Neural cell (in vitro differentiated cells): ENCODE measurements around the gene ASCC2. TPM values are rescaled to one million over a fixed set of nuclear protein-coding genes. Genes with fewer than 3 reads are reported as not detected.

Experiments used
- H2AFZ ChIP-seq: fragments of 200-600, 300-800 bp; sonication (generic), shearing (Covaris generic); 2 replicates; pipeline ENCODE4 v1.6.0; 2014; ENCODE audit warnings: low read depth, mild to moderate bottlenecking, antibody characterized with exemption, low read length, moderate library complexity
- H3F3A ChIP-seq: fragments of 200-600 bp; shearing (Covaris generic); 2 replicates; pipeline ENCODE4 v1.6.1; 2016; ENCODE audit warnings: mild to moderate bottlenecking, moderate library complexity, mixed read lengths, antibody characterized with exemption, low read length; ENCODE audit not compliant: insufficient read depth, poor library complexity, severe bottlenecking
- H3K27ac ChIP-seq: fragments of 200-600, 300-800 bp; sonication (generic), shearing (Covaris generic); 2 replicates; pipeline ENCODE4 v1.5.1; 2014; ENCODE audit warnings: mild to moderate bottlenecking, low read length, moderate library complexity
- H3K27me3 ChIP-seq: fragments of 300-800, 200-600 bp; sonication (generic), shearing (Covaris generic); 2 replicates; pipeline ENCODE4 v1.6.0; 2014; ENCODE audit warnings: mild to moderate bottlenecking, low read depth, low read length, moderate library complexity; ENCODE audit not compliant: insufficient read depth
- H3K36me3 ChIP-seq: fragments of 300-800, 200-600 bp; sonication (generic), shearing (Covaris generic); 2 replicates; pipeline ENCODE4 v1.5.1; 2014; ENCODE audit warnings: mild to moderate bottlenecking, antibody characterized with exemption, low read length, moderate library complexity; ENCODE audit not compliant: insufficient read depth
- H3K4me2 ChIP-seq: fragments of 300-800, 200-600 bp; sonication (generic), shearing (Covaris generic); 2 replicates; pipeline ENCODE4 v1.6.0; 2014; ENCODE audit warnings: mild to moderate bottlenecking, low read length
- H3K4me3 ChIP-seq: fragments of 300-800, 200-600 bp; sonication (generic), shearing (Covaris generic); 2 replicates; pipeline ENCODE4 v1.5.1; 2014; ENCODE audit warnings: mild to moderate bottlenecking, low read length, moderate library complexity
- H3K79me2 ChIP-seq: fragments of 200-600 bp; shearing (Covaris generic); replicated peaks from 2 replicates; pipeline ENCODE4 v1.6.0; 2014; ENCODE audit warnings: mild to moderate bottlenecking, low read length, moderate library complexity; ENCODE audit not compliant: insufficient read depth
- H3K9ac ChIP-seq: fragments of 300-800, 200-600 bp; sonication (generic), shearing (Covaris generic); 2 replicates; pipeline ENCODE4 v1.6.1; 2016; ENCODE audit warnings: mild to moderate bottlenecking, low read length, mixed read lengths
- H3K9me2 ChIP-seq: fragments of 200-600 bp; shearing (Covaris generic); 2 replicates; pipeline ENCODE4 v1.6.1; 2016; ENCODE audit warnings: mild to moderate bottlenecking, low read length, mixed read lengths; ENCODE audit not compliant: insufficient read depth
- H3K9me3 ChIP-seq: fragments of 200-600, 300-800 bp; sonication (generic), shearing (Covaris generic); 2 replicates; pipeline ENCODE4 v1.6.1; 2016; ENCODE audit warnings: mild to moderate bottlenecking, mixed run types, low read length, moderate library complexity, mixed read lengths
- H4K20me1 ChIP-seq: fragments of 200-600 bp; shearing (Covaris generic); 2 replicates; pipeline ENCODE4 v1.6.1; 2016; ENCODE audit warnings: mild to moderate bottlenecking, mixed run types; ENCODE audit not compliant: insufficient read depth
- EP300 ChIP-seq: fragments of 450-650 bp; conservative IDR thresholded peaks from 2 replicates; pipeline ENCODE4 v1.6.1; 2014; ENCODE audit warnings: antibody characterized with exemption, mild to moderate bottlenecking, moderate library complexity; ENCODE audit not compliant: poor library complexity, severe bottlenecking
- EZH2 ChIP-seq: fragments of 200-600, 300-800 bp; shearing (Covaris generic), sonication (generic); IDR thresholded peaks from 2 replicates; pipeline ENCODE4 v1.6.1; 2014; ENCODE audit warnings: antibody characterized with exemption, low read length, borderline replicate concordance, mild to moderate bottlenecking; ENCODE audit not compliant: insufficient read depth, poor library complexity, severe bottlenecking
- MXI1 ChIP-seq: fragments of 450-650 bp; conservative IDR thresholded peaks from 2 replicates; pipeline ENCODE4 v1.6.1; 2014; ENCODE audit warnings: antibody characterized with exemption, mild to moderate bottlenecking; ENCODE audit not compliant: poor library complexity, severe bottlenecking
- POLR2AphosphoS5 ChIP-seq: IDR thresholded peaks from 2 replicates; pipeline ENCODE4 v1.6.1; 2012
- RAD21 ChIP-seq: fragments of 450-650 bp; conservative IDR thresholded peaks from 2 replicates; pipeline ENCODE4 v1.6.1; 2014; ENCODE audit warnings: antibody characterized with exemption, mild to moderate bottlenecking, moderate library complexity
- SMC3 ChIP-seq: fragments of 450-650 bp; conservative IDR thresholded peaks from 2 replicates; pipeline ENCODE4 v1.6.1; 2014; ENCODE audit warnings: antibody characterized with exemption, mild to moderate bottlenecking, moderate library complexity; ENCODE audit not compliant: poor library complexity
- TAF1 ChIP-seq: IDR thresholded peaks from 2 replicates; pipeline ENCODE4 v1.6.1; 2012; ENCODE audit warnings: low read depth
- polyA plus RNA-seq: library from polyadenylated mRNA; depleted of rRNA; stranded (reverse); fragments of >200 nt; gene quantifications from 2 replicates; pipeline ENCODE4 v1.2.3, GENCODE V29; 2014
- TF ChIP-seq, protein P1 (sequence below): fragments of 450-650 bp; IDR thresholded peaks from 2 replicates; pipeline ENCODE4 v1.5.1; 2014; ENCODE audit warnings: antibody characterized with exemption, mild to moderate bottlenecking, moderate library complexity; ENCODE audit not compliant: poor library complexity, severe bottlenecking
- TF ChIP-seq, protein P2 (sequence below): IDR thresholded peaks from 2 replicates; pipeline ENCODE4 v1.6.1; 2012; ENCODE audit warnings: borderline replicate concordance

The ASCC2 gene
- polyA plus RNA-seq, 1 donor from 2014 or later = 26.2 TPM

DNA sequence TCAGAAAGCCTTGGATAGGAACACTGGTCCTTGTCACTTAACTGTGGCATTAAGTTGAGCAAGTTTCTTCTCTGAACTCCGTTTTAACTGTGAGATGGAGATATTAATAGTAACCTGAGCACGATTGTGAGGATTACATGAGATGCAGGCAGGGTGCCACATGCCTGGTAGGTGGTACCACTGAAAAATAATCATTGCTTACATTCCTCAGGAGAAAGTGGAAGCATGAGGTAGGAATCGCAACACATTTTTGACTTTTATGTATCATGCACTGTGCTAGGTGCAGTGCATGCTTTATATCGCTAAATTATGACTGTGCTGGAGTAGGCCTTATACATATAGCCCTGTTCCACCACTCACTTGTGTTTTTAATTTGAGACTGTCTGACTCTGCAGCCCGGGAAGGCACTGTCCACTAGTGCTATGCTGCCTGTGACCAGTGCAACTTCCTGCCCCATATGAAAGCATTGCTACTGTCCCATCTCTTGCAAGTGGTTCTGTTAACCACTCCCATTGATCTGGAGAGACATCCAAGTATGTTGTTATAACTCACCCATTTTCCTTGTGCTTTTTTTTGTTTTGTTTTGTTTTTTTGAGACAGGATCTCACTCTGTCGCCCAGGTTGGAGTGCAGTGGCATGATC is 69.9 kb downstream of the ASCC2 start:
- Histone ChIP-seq H3K4me3 (peak overlapping the region; percentile 88), H4K20me1 (no peaks in the 10 kb centered on the region), H3K79me2 (peaks cover 16% of the 10 kb centered on the region), H3K9me2 (no peaks in the 10 kb centered on the region), H2AFZ (no peak overlapping the region), H3K36me3 (no peaks in the 10 kb centered on the region), H3F3A (no peaks in the 10 kb centered on the region), H3K9me3 (no peaks in the 10 kb centered on the region), H3K4me2 (peak overlapping the region; percentile 95), H3K9ac (peak overlapping the region; percentile 89), H3K27ac (peak overlapping the region; percentile 81), H3K27me3 (no peaks in the 10 kb centered on the region)
- TF ChIP-seq EZH2 = no peak
- TF ChIP-seq TAF1 = no peak
- TF ChIP-seq MXI1 = no peak

DNA sequence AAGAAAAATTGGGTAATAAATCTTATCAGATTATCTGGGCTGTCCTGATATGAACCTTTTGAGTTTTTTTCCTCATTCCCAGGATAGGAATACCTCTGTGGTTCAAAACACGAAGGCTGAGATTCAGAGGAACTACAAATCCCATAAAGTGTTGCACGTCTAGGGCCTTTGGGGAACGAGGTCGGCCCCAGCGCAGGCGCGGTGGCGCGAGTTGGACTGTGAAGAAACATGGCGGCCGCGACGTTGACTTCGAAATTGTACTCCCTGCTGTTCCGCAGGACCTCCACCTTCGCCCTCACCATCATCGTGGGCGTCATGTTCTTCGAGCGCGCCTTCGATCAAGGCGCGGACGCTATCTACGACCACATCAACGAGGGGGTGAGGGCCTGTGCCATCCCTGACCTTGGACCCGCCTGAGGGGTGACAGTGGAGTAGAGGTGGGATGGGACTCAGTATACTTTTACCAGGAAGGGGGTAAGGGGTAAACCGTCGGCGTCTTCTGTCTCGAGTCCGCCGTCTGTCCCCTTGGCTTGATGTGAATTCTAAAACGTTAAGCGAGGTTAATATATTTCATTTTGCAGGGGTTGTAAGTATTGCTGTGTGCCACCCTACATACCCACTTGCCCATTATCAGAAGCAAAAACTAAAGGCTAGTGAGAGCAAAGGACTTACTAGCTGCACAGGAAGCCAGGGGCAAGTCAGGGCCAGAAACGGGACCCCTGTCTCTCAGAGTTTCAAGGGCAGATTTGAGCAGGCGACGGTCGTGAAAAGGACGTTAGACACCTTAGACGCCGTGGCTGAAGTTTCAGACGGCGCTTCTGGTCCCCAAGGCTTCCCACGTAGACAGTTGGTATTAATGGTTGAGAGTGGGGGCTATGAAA is 70.7 kb downstream of the ASCC2 start, which contains the start of gene UQCR10:
UQCR10 (plus strand) TSS at position 199 of the 881 bp plus-strand sequence; CDS start at position 229, 30 bp downstream.
- peaks cover 16% of the 10 kb centered on the region for H3K79me2 ChIP-seq
- H3K4me2 ChIP-seq = peak within 1 kb of the TSS; percentile 95
- H3K36me3 ChIP-seq = no peaks in the 10 kb centered on the region
- H3K9me3 ChIP-seq = no peaks in the 10 kb centered on the region
- peak within 1 kb of the TSS; percentile 88 for H3K4me3 ChIP-seq
- H2AFZ ChIP-seq = peak within 1 kb of the TSS; percentile 78
- no peaks in the 10 kb centered on the region for H4K20me1 ChIP-seq
- peak within 1 kb of the TSS; percentile 89 for H3K9ac ChIP-seq
- H3K27ac ChIP-seq = peak within 1 kb of the TSS; percentile 81
- TF ChIP-seq TAF1 (peak; percentile 90), EP300 (peak; percentile 15), RAD21 (peak; percentile 25), POLR2AphosphoS5 (peak; percentile 96), SMC3 (peak; percentile 42), EZH2 (no peak), MXI1 (peak; percentile 56)
- TF ChIP-seq, protein P1, sequence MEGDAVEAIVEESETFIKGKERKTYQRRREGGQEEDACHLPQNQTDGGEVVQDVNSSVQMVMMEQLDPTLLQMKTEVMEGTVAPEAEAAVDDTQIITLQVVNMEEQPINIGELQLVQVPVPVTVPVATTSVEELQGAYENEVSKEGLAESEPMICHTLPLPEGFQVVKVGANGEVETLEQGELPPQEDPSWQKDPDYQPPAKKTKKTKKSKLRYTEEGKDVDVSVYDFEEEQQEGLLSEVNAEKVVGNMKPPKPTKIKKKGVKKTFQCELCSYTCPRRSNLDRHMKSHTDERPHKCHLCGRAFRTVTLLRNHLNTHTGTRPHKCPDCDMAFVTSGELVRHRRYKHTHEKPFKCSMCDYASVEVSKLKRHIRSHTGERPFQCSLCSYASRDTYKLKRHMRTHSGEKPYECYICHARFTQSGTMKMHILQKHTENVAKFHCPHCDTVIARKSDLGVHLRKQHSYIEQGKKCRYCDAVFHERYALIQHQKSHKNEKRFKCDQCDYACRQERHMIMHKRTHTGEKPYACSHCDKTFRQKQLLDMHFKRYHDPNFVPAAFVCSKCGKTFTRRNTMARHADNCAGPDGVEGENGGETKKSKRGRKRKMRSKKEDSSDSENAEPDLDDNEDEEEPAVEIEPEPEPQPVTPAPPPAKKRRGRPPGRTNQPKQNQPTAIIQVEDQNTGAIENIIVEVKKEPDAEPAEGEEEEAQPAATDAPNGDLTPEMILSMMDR = no peak
- TF ChIP-seq, protein P2, sequence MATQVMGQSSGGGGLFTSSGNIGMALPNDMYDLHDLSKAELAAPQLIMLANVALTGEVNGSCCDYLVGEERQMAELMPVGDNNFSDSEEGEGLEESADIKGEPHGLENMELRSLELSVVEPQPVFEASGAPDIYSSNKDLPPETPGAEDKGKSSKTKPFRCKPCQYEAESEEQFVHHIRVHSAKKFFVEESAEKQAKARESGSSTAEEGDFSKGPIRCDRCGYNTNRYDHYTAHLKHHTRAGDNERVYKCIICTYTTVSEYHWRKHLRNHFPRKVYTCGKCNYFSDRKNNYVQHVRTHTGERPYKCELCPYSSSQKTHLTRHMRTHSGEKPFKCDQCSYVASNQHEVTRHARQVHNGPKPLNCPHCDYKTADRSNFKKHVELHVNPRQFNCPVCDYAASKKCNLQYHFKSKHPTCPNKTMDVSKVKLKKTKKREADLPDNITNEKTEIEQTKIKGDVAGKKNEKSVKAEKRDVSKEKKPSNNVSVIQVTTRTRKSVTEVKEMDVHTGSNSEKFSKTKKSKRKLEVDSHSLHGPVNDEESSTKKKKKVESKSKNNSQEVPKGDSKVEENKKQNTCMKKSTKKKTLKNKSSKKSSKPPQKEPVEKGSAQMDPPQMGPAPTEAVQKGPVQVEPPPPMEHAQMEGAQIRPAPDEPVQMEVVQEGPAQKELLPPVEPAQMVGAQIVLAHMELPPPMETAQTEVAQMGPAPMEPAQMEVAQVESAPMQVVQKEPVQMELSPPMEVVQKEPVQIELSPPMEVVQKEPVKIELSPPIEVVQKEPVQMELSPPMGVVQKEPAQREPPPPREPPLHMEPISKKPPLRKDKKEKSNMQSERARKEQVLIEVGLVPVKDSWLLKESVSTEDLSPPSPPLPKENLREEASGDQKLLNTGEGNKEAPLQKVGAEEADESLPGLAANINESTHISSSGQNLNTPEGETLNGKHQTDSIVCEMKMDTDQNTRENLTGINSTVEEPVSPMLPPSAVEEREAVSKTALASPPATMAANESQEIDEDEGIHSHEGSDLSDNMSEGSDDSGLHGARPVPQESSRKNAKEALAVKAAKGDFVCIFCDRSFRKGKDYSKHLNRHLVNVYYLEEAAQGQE = peak; percentile 73
- H3K27me3 ChIP-seq = no peaks in the 10 kb centered on the region
- no peaks in the 10 kb centered on the region for H3K9me2 ChIP-seq
- H3F3A ChIP-seq = no peaks in the 10 kb centered on the region
